Hindlimb muscle (tissue), 1 donor: ENCODE results near the gene APBB2. TPM values are rescaled to one million over a fixed set of nuclear protein-coding genes. Genes with fewer than 3 reads are reported as not detected.
"Not testable (repeated sequence)": the region's sequence is repeated elsewhere in the genome, so short reads cannot be mapped to it uniquely, and the experiment has no call there.

ENCODE experiments used
- DNase-seq: peaks from one replicate; pipeline ENCODE4 v3.0.0-alpha.2; 2013
- polyA plus RNA-seq: library from polyadenylated mRNA; unstranded; fragments of 120-200 nt; gene quantifications from one replicate; pipeline ENCODE4 v1.2.1, GENCODE V29; 2013; ENCODE audit not compliant: insufficient read length

Gene APBB2
- polyA plus RNA-seq, 1 donor = 42.1 TPM

- DNase-seq = no peak
Measured at GRCh38 chr4:41012293-41012692, 202.0 kb downstream of the APBB2 start.

- no peak for DNase-seq
Measured at GRCh38 chr4:41009411-41009810, 204.9 kb downstream of the APBB2 start.

- no peak for DNase-seq
Measured at GRCh38 chr4:41006141-41006540, 208.2 kb downstream of the APBB2 start.

DNA sequence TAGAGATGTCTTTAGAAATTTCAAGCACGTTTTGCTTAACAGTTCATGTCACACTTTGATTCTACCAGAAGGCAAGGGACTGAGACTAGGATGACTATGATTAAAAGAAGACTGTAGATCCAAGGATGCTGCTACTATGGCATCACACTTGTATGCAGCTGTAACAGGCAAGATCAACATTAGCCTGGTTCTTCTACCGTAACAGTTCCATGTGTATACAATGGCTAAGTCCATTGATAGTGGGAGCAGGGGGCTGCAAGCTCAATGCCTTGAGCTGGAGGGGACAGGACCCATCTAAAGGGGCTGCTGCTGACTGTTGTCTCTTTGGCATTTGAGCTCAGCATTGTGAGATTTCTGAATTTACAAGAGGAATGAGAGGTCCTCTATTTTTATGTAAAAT is 212.0 kb downstream of the APBB2 start:
- DNase-seq = no peak

DNA sequence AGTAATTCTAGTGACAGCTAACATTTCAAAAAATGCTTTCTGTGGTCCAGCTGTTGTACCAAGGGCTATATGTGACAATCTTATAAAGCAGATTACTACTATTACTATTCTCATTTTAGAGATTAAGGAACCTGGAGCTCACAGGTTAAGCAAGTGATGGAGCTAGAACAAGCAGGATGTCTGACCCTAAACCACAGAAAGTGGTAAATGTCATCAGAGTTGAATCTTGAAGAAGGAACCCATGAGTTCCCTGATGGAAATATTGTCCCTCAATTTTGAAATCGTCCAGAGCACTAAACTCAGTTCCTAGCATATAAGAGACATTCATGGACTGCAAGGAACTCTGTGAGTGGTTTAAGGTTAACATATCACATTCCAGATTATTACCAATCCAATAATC is 214.0 kb downstream of the APBB2 start:
- no peak for DNase-seq

GRCh38 chr4:40998675-40999358 is 215.5 kb downstream of the APBB2 start:
- DNase-seq = no peak

DNA sequence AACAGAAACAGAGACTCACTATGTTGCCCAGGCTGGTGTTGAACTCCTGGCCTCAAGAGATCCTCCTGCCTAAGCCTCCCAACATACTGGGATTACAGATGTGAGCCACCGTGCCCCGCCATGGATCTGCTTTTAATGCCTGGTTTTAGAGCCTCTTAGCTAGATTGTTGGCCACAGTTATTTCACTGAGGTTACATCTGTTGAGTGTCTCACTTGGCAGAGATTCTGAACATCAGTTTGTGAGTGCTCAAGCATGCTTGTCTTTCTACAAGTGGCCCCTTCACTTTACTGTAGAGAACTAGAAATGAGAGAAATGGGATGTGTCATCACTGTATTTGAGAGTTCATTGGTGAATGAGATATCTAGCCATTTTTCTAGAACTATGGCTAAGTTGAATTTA is 218.5 kb downstream of the APBB2 start:
- no peak for DNase-seq

DNA sequence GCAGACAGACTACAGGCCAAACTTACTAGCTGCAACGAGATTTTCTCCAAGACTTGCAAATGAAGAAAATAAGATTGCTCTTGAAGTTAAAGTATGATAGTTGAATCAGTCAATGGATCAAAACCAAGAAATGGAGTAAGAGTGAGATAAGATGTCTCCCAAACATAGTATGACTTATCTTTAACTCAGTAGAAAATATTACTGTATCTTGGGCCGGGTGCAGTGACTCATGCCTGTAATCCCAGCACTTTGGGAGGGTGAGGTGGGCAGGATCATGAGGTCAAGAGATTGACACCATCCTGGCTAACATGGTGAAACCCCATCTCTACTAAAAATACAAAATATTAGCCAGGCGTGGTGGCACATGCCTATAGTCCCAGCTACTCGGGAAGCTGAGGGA is 220.0 kb downstream of the APBB2 start:
- not testable (repeated sequence) for DNase-seq

GRCh38 chr4:40993296-40993693 is 221.0 kb downstream of the APBB2 start:
- DNase-seq = not testable (repeated sequence)

- no peak for DNase-seq
Measured at GRCh38 chr4:40992472-40993295, 221.7 kb downstream of the APBB2 start.

- no peak for DNase-seq
Measured at GRCh38 chr4:40991908-40992307, 222.4 kb downstream of the APBB2 start.

GRCh38 chr4:40990899-40991265 is 223.5 kb downstream of the APBB2 start:
- no peak for DNase-seq

- no peak for DNase-seq
Measured at GRCh38 chr4:40990236-40990898, 224.0 kb downstream of the APBB2 start.

- DNase-seq = no peak
Measured at GRCh38 chr4:40987151-40987550, 227.2 kb downstream of the APBB2 start.

GRCh38 chr4:40986375-40986774 is 228.0 kb downstream of the APBB2 start:
- peak; percentile 49 for DNase-seq

DNA sequence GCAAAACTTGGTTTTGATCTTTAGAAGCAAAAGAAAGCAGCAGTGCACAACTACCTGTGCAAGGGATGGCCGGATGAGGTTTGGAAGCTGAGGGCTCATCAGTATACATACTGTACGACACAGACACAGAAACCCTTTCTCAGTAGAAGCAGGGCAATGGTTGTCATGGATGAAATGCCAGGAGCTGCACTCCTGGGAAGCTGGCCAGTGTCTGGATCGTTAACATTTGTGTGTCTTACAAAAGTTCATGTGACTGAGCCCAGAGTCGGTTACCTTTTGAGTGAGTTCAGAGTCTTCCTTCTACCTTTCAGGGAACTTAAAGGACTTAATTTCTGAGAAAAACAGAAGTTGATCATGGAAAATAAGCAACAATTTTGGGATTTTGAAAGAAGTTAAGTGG is 230.3 kb downstream of the APBB2 start:
- DNase-seq = no peak

- DNase-seq = no peak
Measured at GRCh38 chr4:40980318-40980883, 233.9 kb downstream of the APBB2 start.

GRCh38 chr4:40978548-40978947 is 235.8 kb downstream of the APBB2 start:
- DNase-seq = no peak

DNA sequence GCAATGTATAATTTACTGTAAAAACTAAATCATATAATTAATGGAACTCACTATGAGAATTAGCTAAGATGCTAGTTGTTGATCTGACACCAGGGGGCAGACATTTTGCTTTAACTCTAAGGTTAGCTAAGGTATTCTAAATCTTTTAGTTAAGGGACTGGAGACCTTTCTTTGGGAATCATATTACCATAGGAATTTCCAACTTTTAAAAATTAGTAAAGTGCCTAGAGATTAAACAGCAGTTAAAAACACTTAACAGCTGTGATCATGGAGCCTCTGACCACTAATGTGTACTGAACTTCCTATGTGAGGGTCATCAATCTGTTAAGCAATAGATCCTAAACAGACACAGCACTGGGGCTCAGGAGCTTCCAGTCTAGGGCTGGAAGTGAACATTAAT is 238.0 kb downstream of the APBB2 start:
- DNase-seq = peak; percentile 39

GRCh38 chr4:40972722-40973121 is 241.6 kb downstream of the APBB2 start:
- DNase-seq = no peak

GRCh38 chr4:40971338-40971737 is 243.0 kb downstream of the APBB2 start:
- DNase-seq = no peak

GRCh38 chr4:40969501-40969900 is 244.8 kb downstream of the APBB2 start:
- no peak for DNase-seq

GRCh38 chr4:40967550-40967949 is 246.8 kb downstream of the APBB2 start:
- DNase-seq = no peak
